K562 (cell line): ENCODE results near the gene FHIT. TPM values are rescaled to one million over a fixed set of nuclear protein-coding genes. Genes with fewer than 3 reads are reported as not detected.

ENCODE experiments used
- ATF6 ChIP-seq: sonication (generic); formaldehyde crosslinking; IDR thresholded peaks from 2 replicates; pipeline ENCODE4 v1.4.0; 2020; ENCODE audit warnings: mild to moderate bottlenecking, missing genetic modification reagents
- BCL6 ChIP-seq: fragments of 250-450 bp; sonication (Bioruptor Pico); IDR thresholded peaks from 2 replicates; pipeline ENCODE4 v1.4.0; 2020
- CBFA2T2 ChIP-seq: fragments of 450-650 bp; conservative IDR thresholded peaks from 2 replicates; pipeline ENCODE4 v1.6.1; 2017; ENCODE audit warnings: mild to moderate bottlenecking
- HDAC2 ChIP-seq: fragments of 450-650 bp; IDR thresholded peaks from 2 replicates; pipeline ENCODE4 v1.6.1; 2016; ENCODE audit warnings: mild to moderate bottlenecking
- HDGF ChIP-seq: fragments of 450-650 bp; IDR thresholded peaks from 2 replicates; pipeline ENCODE4 v1.6.1; 2016
- LARP7 ChIP-seq: fragments of 450-650 bp; IDR thresholded peaks from 2 replicates; pipeline ENCODE4 v1.6.1; 2016
- RFX1 ChIP-seq: fragments of 450-650 bp; IDR thresholded peaks from 2 replicates; pipeline ENCODE4 v1.6.1; 2016; ENCODE audit warnings: mild to moderate bottlenecking, moderate library complexity
- RFX7 ChIP-seq: fragments of 250-450 bp; sonication (Bioruptor Pico); IDR thresholded peaks from 2 replicates; pipeline ENCODE4 v1.5.1; 2021; ENCODE audit warnings: mild to moderate bottlenecking
- ZNF124 ChIP-seq: sonication (generic); formaldehyde crosslinking; IDR thresholded peaks from 2 replicates; pipeline ENCODE4 v1.8.1; 2022; ENCODE audit warnings: missing genetic modification reagents
- polyA plus RNA-seq, 8 experiments: library from polyadenylated mRNA; depleted of rRNA in 4 of 8; stranded (reverse) in 5 of 8; unstranded in 3 of 8; fragments of >200 nt; fragmentation: Nextera tagmentation in 2 of 8; fragmentation: Illumina TruSeq in 1 of 8; extraction: Ambion mirVana in 2 of 8; extraction: Trizol in 1 of 8; gene quantifications; 2 replicates each; pipeline versions ENCODE4 v1.2.1 to v1.2.3, GENCODE V29; 2011 to 2014; ENCODE audit warnings: inconsistent platforms in 1 of 8, missing spikeins in 1 of 8
- total RNA-seq, 7 experiments: library from RNA; depleted of rRNA in 6 of 7; stranded (reverse); fragments of >200 nt in 6 of 7; fragmentation: Illumina TruSeq in 2 of 7; extraction: Trizol in 2 of 7; gene quantifications; 2 replicates each; pipeline versions ENCODE4 v1.2.1 to v1.2.3, GENCODE V29; 2011 to 2021; ENCODE audit warnings: low replicate concordance in 1 of 7
- TF ChIP-seq, protein P1 (sequence below): fragments of 200-800 bp; sonication (Bioruptor generic); IDR thresholded peaks from 2 replicates; pipeline ENCODE4 v1.6.1; 2016; ENCODE audit warnings: missing genetic modification characterization, missing compliant biosample characterization
- TF ChIP-seq, protein P2 (sequence below): IDR thresholded peaks from 2 replicates; pipeline ENCODE4 v1.6.1; 2012; ENCODE audit warnings: low read depth, low read length, improper control_type of control experiment, borderline replicate concordance
- TF ChIP-seq, protein P3 (sequence below): fragments of 450-650 bp; IDR thresholded peaks from 2 replicates; pipeline ENCODE4 v1.6.1; 2017; ENCODE audit warnings: antibody characterized with exemption, mild to moderate bottlenecking
- TF ChIP-seq, protein P4 (sequence below): fragments of 450-650 bp; conservative IDR thresholded peaks from 2 replicates; pipeline ENCODE4 v1.6.1; 2016; ENCODE audit warnings: missing genetic modification characterization, low read depth, mild to moderate bottlenecking, missing compliant biosample characterization, moderate library complexity
- TF ChIP-seq, protein P5 (sequence below): fragments of 450-650 bp; formaldehyde crosslinking; IDR thresholded peaks from 2 replicates; pipeline ENCODE4 v1.4.0; 2020; ENCODE audit warnings: mild to moderate bottlenecking

Gene FHIT
- total and polyA plus RNA-seq, 9 of the 15 experiments (the other 6 are each of a cell fraction or from before 2014, with no cell fraction given): 1.7 to 9.1 (median 4.3) TPM

GRCh38 chr3:60277361-60277800 lies 973.9 kb downstream of the FHIT start (continued):
- TF ChIP-seq, protein P1, sequence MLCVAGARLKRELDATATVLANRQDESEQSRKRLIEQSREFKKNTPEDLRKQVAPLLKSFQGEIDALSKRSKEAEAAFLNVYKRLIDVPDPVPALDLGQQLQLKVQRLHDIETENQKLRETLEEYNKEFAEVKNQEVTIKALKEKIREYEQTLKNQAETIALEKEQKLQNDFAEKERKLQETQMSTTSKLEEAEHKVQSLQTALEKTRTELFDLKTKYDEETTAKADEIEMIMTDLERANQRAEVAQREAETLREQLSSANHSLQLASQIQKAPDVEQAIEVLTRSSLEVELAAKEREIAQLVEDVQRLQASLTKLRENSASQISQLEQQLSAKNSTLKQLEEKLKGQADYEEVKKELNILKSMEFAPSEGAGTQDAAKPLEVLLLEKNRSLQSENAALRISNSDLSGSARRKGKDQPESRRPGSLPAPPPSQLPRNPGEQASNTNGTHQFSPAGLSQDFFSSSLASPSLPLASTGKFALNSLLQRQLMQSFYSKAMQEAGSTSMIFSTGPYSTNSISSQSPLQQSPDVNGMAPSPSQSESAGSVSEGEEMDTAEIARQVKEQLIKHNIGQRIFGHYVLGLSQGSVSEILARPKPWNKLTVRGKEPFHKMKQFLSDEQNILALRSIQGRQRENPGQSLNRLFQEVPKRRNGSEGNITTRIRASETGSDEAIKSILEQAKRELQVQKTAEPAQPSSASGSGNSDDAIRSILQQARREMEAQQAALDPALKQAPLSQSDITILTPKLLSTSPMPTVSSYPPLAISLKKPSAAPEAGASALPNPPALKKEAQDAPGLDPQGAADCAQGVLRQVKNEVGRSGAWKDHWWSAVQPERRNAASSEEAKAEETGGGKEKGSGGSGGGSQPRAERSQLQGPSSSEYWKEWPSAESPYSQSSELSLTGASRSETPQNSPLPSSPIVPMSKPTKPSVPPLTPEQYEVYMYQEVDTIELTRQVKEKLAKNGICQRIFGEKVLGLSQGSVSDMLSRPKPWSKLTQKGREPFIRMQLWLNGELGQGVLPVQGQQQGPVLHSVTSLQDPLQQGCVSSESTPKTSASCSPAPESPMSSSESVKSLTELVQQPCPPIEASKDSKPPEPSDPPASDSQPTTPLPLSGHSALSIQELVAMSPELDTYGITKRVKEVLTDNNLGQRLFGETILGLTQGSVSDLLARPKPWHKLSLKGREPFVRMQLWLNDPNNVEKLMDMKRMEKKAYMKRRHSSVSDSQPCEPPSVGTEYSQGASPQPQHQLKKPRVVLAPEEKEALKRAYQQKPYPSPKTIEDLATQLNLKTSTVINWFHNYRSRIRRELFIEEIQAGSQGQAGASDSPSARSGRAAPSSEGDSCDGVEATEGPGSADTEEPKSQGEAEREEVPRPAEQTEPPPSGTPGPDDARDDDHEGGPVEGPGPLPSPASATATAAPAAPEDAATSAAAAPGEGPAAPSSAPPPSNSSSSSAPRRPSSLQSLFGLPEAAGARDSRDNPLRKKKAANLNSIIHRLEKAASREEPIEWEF: no peak
- TF ChIP-seq, protein P2, sequence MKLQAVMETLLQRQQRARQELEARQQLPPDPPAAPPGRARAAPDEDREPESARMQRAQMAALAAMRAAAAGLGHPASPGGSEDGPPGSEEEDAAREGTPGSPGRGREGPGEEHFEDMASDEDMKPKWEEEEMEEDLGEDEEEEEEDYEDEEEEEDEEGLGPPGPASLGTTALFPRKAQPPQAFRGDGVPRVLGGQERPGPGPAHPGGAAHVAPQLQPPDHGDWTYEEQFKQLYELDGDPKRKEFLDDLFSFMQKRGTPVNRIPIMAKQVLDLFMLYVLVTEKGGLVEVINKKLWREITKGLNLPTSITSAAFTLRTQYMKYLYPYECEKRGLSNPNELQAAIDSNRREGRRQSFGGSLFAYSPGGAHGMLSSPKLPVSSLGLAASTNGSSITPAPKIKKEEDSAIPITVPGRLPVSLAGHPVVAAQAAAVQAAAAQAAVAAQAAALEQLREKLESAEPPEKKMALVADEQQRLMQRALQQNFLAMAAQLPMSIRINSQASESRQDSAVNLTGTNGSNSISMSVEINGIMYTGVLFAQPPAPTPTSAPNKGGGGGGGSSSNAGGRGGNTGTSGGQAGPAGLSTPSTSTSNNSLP: no peak; the same call in 1 of the 2 replicates
- TF ChIP-seq ZNF124 (CRISPR knock-in tag) (no peak), LARP7 (no peak), HDGF (no peak), HDAC2 (no peak), RFX1 (no peak), ATF6 (CRISPR knock-in tag) (no peak), CBFA2T2 (no peak), RFX7 (CRISPR knock-in tag) (no peak), BCL6 (no peak)
- TF ChIP-seq, protein P3, sequence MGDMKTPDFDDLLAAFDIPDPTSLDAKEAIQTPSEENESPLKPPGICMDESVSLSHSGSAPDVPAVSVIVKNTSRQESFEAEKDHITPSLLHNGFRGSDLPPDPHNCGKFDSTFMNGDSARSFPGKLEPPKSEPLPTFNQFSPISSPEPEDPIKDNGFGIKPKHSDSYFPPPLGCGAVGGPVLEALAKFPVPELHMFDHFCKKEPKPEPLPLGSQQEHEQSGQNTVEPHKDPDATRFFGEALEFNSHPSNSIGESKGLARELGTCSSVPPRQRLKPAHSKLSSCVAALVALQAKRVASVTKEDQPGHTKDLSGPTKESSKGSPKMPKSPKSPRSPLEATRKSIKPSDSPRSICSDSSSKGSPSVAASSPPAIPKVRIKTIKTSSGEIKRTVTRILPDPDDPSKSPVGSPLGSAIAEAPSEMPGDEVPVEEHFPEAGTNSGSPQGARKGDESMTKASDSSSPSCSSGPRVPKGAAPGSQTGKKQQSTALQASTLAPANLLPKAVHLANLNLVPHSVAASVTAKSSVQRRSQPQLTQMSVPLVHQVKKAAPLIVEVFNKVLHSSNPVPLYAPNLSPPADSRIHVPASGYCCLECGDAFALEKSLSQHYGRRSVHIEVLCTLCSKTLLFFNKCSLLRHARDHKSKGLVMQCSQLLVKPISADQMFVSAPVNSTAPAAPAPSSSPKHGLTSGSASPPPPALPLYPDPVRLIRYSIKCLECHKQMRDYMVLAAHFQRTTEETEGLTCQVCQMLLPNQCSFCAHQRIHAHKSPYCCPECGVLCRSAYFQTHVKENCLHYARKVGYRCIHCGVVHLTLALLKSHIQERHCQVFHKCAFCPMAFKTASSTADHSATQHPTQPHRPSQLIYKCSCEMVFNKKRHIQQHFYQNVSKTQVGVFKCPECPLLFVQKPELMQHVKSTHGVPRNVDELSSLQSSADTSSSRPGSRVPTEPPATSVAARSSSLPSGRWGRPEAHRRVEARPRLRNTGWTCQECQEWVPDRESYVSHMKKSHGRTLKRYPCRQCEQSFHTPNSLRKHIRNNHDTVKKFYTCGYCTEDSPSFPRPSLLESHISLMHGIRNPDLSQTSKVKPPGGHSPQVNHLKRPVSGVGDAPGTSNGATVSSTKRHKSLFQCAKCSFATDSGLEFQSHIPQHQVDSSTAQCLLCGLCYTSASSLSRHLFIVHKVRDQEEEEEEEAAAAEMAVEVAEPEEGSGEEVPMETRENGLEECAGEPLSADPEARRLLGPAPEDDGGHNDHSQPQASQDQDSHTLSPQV: peak; percentile 85
- TF ChIP-seq, protein P4, sequence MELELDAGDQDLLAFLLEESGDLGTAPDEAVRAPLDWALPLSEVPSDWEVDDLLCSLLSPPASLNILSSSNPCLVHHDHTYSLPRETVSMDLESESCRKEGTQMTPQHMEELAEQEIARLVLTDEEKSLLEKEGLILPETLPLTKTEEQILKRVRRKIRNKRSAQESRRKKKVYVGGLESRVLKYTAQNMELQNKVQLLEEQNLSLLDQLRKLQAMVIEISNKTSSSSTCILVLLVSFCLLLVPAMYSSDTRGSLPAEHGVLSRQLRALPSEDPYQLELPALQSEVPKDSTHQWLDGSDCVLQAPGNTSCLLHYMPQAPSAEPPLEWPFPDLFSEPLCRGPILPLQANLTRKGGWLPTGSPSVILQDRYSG (tag): peak; percentile 56
- TF ChIP-seq, protein P5, sequence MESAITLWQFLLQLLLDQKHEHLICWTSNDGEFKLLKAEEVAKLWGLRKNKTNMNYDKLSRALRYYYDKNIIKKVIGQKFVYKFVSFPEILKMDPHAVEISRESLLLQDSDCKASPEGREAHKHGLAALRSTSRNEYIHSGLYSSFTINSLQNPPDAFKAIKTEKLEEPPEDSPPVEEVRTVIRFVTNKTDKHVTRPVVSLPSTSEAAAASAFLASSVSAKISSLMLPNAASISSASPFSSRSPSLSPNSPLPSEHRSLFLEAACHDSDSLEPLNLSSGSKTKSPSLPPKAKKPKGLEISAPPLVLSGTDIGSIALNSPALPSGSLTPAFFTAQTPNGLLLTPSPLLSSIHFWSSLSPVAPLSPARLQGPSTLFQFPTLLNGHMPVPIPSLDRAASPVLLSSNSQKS (CRISPR knock-in tag): no peak
